Heart right ventricle (tissue), 16 donors: Measurements from ENCODE around the gene MRTFA. TPM values are rescaled to one million over a fixed set of nuclear protein-coding genes. Genes with fewer than 3 reads are reported as not detected.
A peak's percentile ranks its signal among the peaks of the same experiment; 100 is the strongest.

Source experiments
- ATAC-seq, 8 donors: fragments of 200-7000 bp; cut with Tn5 transposase; one replicate each; pipeline ENCODE4 v1.9.1; 2020; ENCODE audit warnings: mild to moderate bottlenecking in 8 of 8, moderate library complexity in 8 of 8, moderate number of reproducible peaks in 1 of 8
- DNase-seq, 2 donors: peaks; one replicate each; pipeline ENCODE4 v3.0.0-alpha.2; 2020
- H3K27ac ChIP-seq, 10 donors: fragments of 200-600 bp; sonication (generic) in 2 of 10; one replicate each; pipeline versions ENCODE4 v1.5.0 to v1.8.0; 2020 to 2022; ENCODE audit warnings: mild to moderate bottlenecking in 3 of 10
- H3K27me3 ChIP-seq, 7 donors: fragments of 200-600 bp; one replicate each; pipeline ENCODE4 v1.8.0; 2021 to 2022; ENCODE audit warnings: mild to moderate bottlenecking in 2 of 7
- H3K36me3 ChIP-seq, 9 donors: fragments of 200-600 bp; sonication (generic) in 1 of 9; one replicate each; pipeline versions ENCODE4 v1.5.0 to v1.8.0; 2020 to 2022; ENCODE audit warnings: mild to moderate bottlenecking in 2 of 9
- H3K4me1 ChIP-seq, 9 donors: fragments of 200-600 bp; sonication (generic) in 1 of 9; one replicate each; pipeline versions ENCODE4 v1.5.0 to v1.8.0; 2020 to 2022; ENCODE audit warnings: mild to moderate bottlenecking in 4 of 9
- H3K4me3 ChIP-seq, 10 donors: fragments of 200-600 bp; sonication (generic) in 2 of 10; one replicate each; pipeline versions ENCODE4 v1.5.0 to v1.8.0; 2020 to 2022; ENCODE audit warnings: mild to moderate bottlenecking in 7 of 10, moderate library complexity in 2 of 10
- H3K9me3 ChIP-seq, 11 donors: fragments of 200-600 bp in 10 of 11; sonication (generic) in 2 of 11; one replicate each; pipeline versions ENCODE4 v1.5.0 to v1.8.0; 2013 to 2022; ENCODE audit warnings: mild to moderate bottlenecking in 2 of 11, control low read depth in 1 of 11, moderate library complexity in 1 of 11
- CTCF ChIP-seq, 9 donors: fragments of 200-600 bp; sonication (generic) in 2 of 9; IDR thresholded peaks; one replicate each; pipeline versions ENCODE4 v1.5.0 to v1.8.0; 2021 to 2022; ENCODE audit warnings: antibody characterized with exemption in 9 of 9, mild to moderate bottlenecking in 5 of 9, moderate library complexity in 1 of 9
- WGBS, 2 donors: extraction: QIAGEN DNeasy Blood & Tissue Kit; methylation state at CpG; one replicate each; pipeline ENCODE4 v1.1.7; 2013; ENCODE audit warnings: inconsistent platforms in 1 of 2; 5-methylcytosine and 5-hydroxymethylcytosine counted together
- intact Hi-C, 10 donors: fragments of 100-400 bp; cut with DNase I; formaldehyde crosslinking; loops; one replicate each; pipeline versions ENCODE4 v1.11.1 to v1.14.2; 2022
- polyA plus RNA-seq, 2 donors: library from polyadenylated mRNA; stranded (reverse); fragments of 200-250 nt; gene quantifications; one replicate each; pipeline ENCODE4 v1.2.3, GENCODE V29; 2013
- total RNA-seq, 10 donors: library from RNA; stranded (reverse); fragmentation: NEBNext Ultra II Directional in 3 of 10; extraction: Animal tissue kit (Norgen Biotek cat#: 25700) in 3 of 10; gene quantifications; one replicate each; pipeline versions ENCODE4 v1.2.1 to v1.2.4, GENCODE V29; 2021 to 2023
- donor health status: Arrhythmogenic right ventricular cardiomyopathy.
- donor health status: ischemic (EF 13 %, LVEDD 7.1; RV severe dilation, severe dysfunction).
- donor health status: healthy with polysubstance abuse.
- donor health status: DM: no; HTN: yes; CAD: no.
- donor health status: DM: no; HTN: no; CAD: no.
- donor health status: ischemic (EF 25% LVEDD 6.9; RV normal size, moderate dysfunction).
- donor health status: ischemic (EF 25% LVEDD 5.7; RV mildly dilated, moderate dysfunction).
- donor health status: healthy.
- donor health status: DM: yes; HTN: yes; CAD: no.
- donor health status: Ischemic cardiomyopathy.
- donor health status: ischemic (EF 35%, LVEDD 5.7; RV mildly dilated, moderate dysfunction).
- donor health status: nonischemic (EF 11% LVEDD 7.7; RV severe dilation, severe dysfunction).
- donor health status: DM: yes; HTN: yes; CAD: no.
- donor health status: PGD.
- donor health status: ischemic (EF 29% LVEDD 5.4; RV normal size, mild dysfunction).
- donor health status: nonischemic (EF 23%, LVEDD 6.1; RV moderate dilation, normal function).

The MRTFA gene
- total and polyA plus RNA-seq, 12 donors: 13.2 to 30.9 (median 18.9) TPM

- intact Hi-C loops: loop anchor here in 1 of 10 donors (10.0 kb wide), 1 partner anchor 121 kb away; no protein-coding TSS in a partner anchor
These were observed 202.4 kb downstream of the MRTFA start for GRCh38 chr22:40434106-40434505.

GRCh38 chr22:40433416-40434090 lies 203.0 kb downstream of the MRTFA start:
- Histone ChIP-seq H3K27me3 (no peaks in the 10 kb centered on the region), H3K27ac (no peak overlapping the region), H3K36me3 (peaks cover 0 to 68% (median 33%) of the 10 kb centered on the region in 9 donors), H3K4me3 (no peak overlapping the region), H3K4me1 (peaks cover 2 to 70% (median 27%) of the 10 kb centered on the region in 9 donors), H3K9me3 (no peaks in the 10 kb centered on the region)
- WGBS, 2 donors: 68 to 72% methylated on average over 3 of the region's 3 CpGs
- intact Hi-C loops: loop anchor here in 1 of 10 donors (10.0 kb wide), 1 partner anchor 121 kb away; no protein-coding TSS in a partner anchor
- no peak for ATAC-seq
- no peak for DNase-seq
- TF ChIP-seq CTCF (IDR thresholded peaks at IDR 0.05): no peak

More at GRCh38 chr22:40434106-40434505, 202.4 kb downstream of the MRTFA start:
- H3K9me3 ChIP-seq: no peaks in the 10 kb centered on the region
- ATAC-seq (no peak), DNase-seq (no peak)
- no peak for TF ChIP-seq CTCF (IDR thresholded peaks at IDR 0.05)
- WGBS, 2 donors: 94 to 97% methylated on average over 3 of the region's 3 CpGs
- peaks cover 2 to 76% (median 27%) of the 10 kb centered on the region in 9 donors for H3K4me1 ChIP-seq
- peak overlapping the region in 1 of 10 donors; percentile 8 for H3K27ac ChIP-seq
- peaks cover 0 to 63% (median 28%) of the 10 kb centered on the region in 9 donors for H3K36me3 ChIP-seq
- H3K27me3 ChIP-seq: no peaks in the 10 kb centered on the region
- H3K4me3 ChIP-seq: no peak overlapping the region

GRCh38 chr22:40432625-40433024 lies 203.9 kb downstream of the MRTFA start:
- H3K4me3 ChIP-seq: no peak overlapping the region
- peak overlapping the region in 1 of 10 donors; percentile 3 for H3K27ac ChIP-seq
- no peaks in the 10 kb centered on the region for H3K27me3 ChIP-seq
- 95 to 100% methylated on average over 2 of the region's 2 CpGs for WGBS, 2 donors
- H3K36me3 ChIP-seq: peaks cover 0 to 78% (median 36%) of the 10 kb centered on the region in 9 donors
- no peak for ATAC-seq
- peaks cover 2 to 61% (median 21%) of the 10 kb centered on the region in 9 donors for H3K4me1 ChIP-seq
- no peaks in the 10 kb centered on the region for H3K9me3 ChIP-seq
- DNase-seq: no peak
- intact Hi-C loops: loop anchor here in 1 of 10 donors (10.0 kb wide), 1 partner anchor 122 kb away; no protein-coding TSS in a partner anchor
- TF ChIP-seq CTCF (IDR thresholded peaks at IDR 0.05): no peak

- WGBS, 2 donors: 87 to 93% methylated on average over 5 of the region's 5 CpGs
- TF ChIP-seq CTCF (IDR thresholded peaks at IDR 0.05): no peak
- Histone ChIP-seq H3K9me3 (no peaks in the 10 kb centered on the region), H3K4me3 (no peak overlapping the region), H3K36me3 (peaks cover 0 to 82% (median 36%) of the 10 kb centered on the region in 9 donors), H3K27me3 (no peaks in the 10 kb centered on the region), H3K4me1 (peaks cover 2 to 56% (median 17%) of the 10 kb centered on the region in 9 donors), H3K27ac (peak overlapping the region in 2 of 10 donors; percentile 3 to 46)
- no peak for DNase-seq
- ATAC-seq: no peak
- intact Hi-C loops: loop anchor here in 1 of 10 donors (10.0 kb wide), 1 partner anchor 123 kb away; no protein-coding TSS in a partner anchor
These were observed 204.4 kb downstream of the MRTFA start for GRCh38 chr22:40432157-40432556.
